CD4-positive, alpha-beta T cell (primary cell): ENCODE measurements around the gene ACKR1. TPM values are rescaled to one million over a fixed set of nuclear protein-coding genes. Genes with fewer than 3 reads are reported as not detected.

Source experiments
- ATAC-seq: fragments of 200-7000 bp; cut with Tn5 transposase; one replicate; pipeline ENCODE4 v1.10.0; 2022; ENCODE audit warnings: mild to moderate bottlenecking; ENCODE audit not compliant: poor library complexity
- CTCF ChIA-PET: fragments of 350-600 bp; sonication (Branson Sonifier 250); formaldehyde crosslinking; loops from one replicate; lab custom pipeline; 2021; ENCODE audit warnings: antibody characterized with exemption, inconsistent platforms; lab: Charles Lee
- POLR2A ChIA-PET: fragments of 350-600 bp; sonication (Branson Sonifier 250); formaldehyde crosslinking; loops from one replicate; lab custom pipeline; 2021; ENCODE audit warnings: antibody characterized with exemption, inconsistent platforms; lab: Charles Lee
- DNase-seq, 14 experiments: peaks; one replicate each; pipeline ENCODE4 v3.0.0-alpha.2; 2013 to 2020; ENCODE audit warnings: mixed read lengths in 2 of 14
- H3K27ac ChIP-seq, 2 donors: one replicate each; pipeline versions ENCODE4 v1.5.1 to v1.7.0; 2013; ENCODE audit warnings: low read length in 2 of 2, low read depth in 1 of 2, mild to moderate bottlenecking in 1 of 2
- H3K27me3 ChIP-seq, 2 experiments: 1 replicate in 1 of 2; 2 replicates in 1 of 2; pipeline versions ENCODE4 v1.6.1 to v1.7.0; 2013; ENCODE audit warnings: low read length in 2 of 2, control low read depth in 1 of 2, mild to moderate bottlenecking in 1 of 2, moderate library complexity in 1 of 2; ENCODE audit not compliant: insufficient read depth in 2 of 2, control insufficient read depth in 1 of 2
- H3K36me3 ChIP-seq: one replicate; pipeline ENCODE4 v1.6.1; 2013; ENCODE audit warnings: low read length, control low read depth; ENCODE audit not compliant: insufficient read depth
- H3K4me1 ChIP-seq: one replicate; pipeline ENCODE4 v1.6.1; 2013; ENCODE audit warnings: low read length, control low read depth; ENCODE audit not compliant: insufficient read depth
- H3K4me3 ChIP-seq: one replicate; pipeline ENCODE4 v1.5.1; 2013; ENCODE audit warnings: mild to moderate bottlenecking, low read length, moderate library complexity
- H3K9me3 ChIP-seq, 2 experiments: 1 replicate in 1 of 2; 2 replicates in 1 of 2; pipeline versions ENCODE4 v1.6.1 to v1.7.0; 2013; ENCODE audit warnings: low read length in 2 of 2, mild to moderate bottlenecking in 2 of 2, control low read depth in 1 of 2, moderate library complexity in 1 of 2; ENCODE audit not compliant: control insufficient read depth in 1 of 2, insufficient read depth in 1 of 2
- H3K27ac Mint-ChIP-seq: one replicate; pipeline ENCODE4 v1.8.0; 2020; ENCODE audit warnings: mixed read lengths
- H3K27me3 Mint-ChIP-seq: one replicate; pipeline ENCODE4 v1.8.0; 2021; ENCODE audit warnings: mixed read lengths
- H3K36me3 Mint-ChIP-seq: one replicate; pipeline ENCODE4 v1.8.0; 2021; ENCODE audit warnings: low read depth, mixed read lengths
- H3K4me1 Mint-ChIP-seq: one replicate; pipeline ENCODE4 v1.8.0; 2021; ENCODE audit warnings: low read depth, mixed read lengths
- H3K4me3 Mint-ChIP-seq: one replicate; pipeline ENCODE4 v1.8.0; 2020; ENCODE audit warnings: mild to moderate bottlenecking, mixed read lengths
- H3K9me3 Mint-ChIP-seq: one replicate; pipeline ENCODE4 v1.8.0; 2020; ENCODE audit warnings: mixed read lengths
- intact Hi-C, 2 experiments: fragments of 100-400 bp; cut with DNase I in 1 of 2; cut with micrococcal nuclease in 1 of 2; formaldehyde crosslinking; loops; one replicate each; pipeline versions ENCODE4 v1.15.1 to v1.9.0; 2023 to 2025; cut with DNase I, micrococcal nuclease
- total RNA-seq, 174 experiments: library from RNA in 2 of 174; stranded (reverse) in 2 of 174; gene quantifications; one replicate each; pipeline ENCODE4 v1.2.3 and lab custom pipeline; 2021 to 2026
- TF ChIP-seq, protein P1 (sequence below): fragments of 200-600 bp; IDR thresholded peaks from one replicate; pipeline ENCODE4 v1.8.0; 2022; ENCODE audit warnings: antibody characterized with exemption, mild to moderate bottlenecking

Gene ACKR1
- total RNA-seq, 2 experiments from 2014 or later: not detected

DNA sequence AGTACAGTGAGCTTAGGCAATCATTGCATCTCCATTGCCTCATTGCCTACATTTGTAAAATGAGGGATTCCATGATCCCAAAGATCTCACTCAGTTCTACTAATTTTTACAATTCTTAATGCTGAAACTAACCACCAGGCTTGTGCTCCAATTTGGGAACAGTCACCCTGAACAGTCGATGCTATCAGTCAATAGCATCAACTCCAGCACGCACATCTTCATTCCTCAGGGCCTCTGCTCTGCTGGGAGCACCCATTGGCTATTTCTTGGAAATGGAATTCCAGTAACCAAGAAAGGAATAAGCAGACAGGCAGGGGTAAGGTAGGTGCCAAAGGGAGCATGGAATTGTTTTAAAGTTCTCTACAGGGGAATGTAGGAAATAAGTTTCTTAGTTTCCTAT, 14.2 kb upstream of the ACKR1 start:
- POLR2A ChIA-PET: no interaction called here
- Histone ChIP-seq H3K27me3 (peaks cover 21 to 44% of the 10 kb centered on the region in 2 experiments), H3K4me1 (peaks cover 7% of the 10 kb centered on the region), H3K4me3 (no peak overlapping the region), H3K27ac (no peak overlapping the region), H3K36me3 (no peaks in the 10 kb centered on the region), H3K9me3 (peaks cover 0 to 3% of the 10 kb centered on the region in 2 experiments)
- CTCF ChIA-PET: no interaction called here
- Mint-ChIP-seq H3K36me3 (no peaks in the 10 kb centered on the region), H3K9me3 (no peaks in the 10 kb centered on the region), H3K27ac (no peak overlapping the region), H3K4me1 (no peaks in the 10 kb centered on the region), H3K4me3 (no peak overlapping the region), H3K27me3 (peaks cover 82% of the 10 kb centered on the region)
- ATAC-seq (no peak), DNase-seq (no peak)
- TF ChIP-seq, protein P1, sequence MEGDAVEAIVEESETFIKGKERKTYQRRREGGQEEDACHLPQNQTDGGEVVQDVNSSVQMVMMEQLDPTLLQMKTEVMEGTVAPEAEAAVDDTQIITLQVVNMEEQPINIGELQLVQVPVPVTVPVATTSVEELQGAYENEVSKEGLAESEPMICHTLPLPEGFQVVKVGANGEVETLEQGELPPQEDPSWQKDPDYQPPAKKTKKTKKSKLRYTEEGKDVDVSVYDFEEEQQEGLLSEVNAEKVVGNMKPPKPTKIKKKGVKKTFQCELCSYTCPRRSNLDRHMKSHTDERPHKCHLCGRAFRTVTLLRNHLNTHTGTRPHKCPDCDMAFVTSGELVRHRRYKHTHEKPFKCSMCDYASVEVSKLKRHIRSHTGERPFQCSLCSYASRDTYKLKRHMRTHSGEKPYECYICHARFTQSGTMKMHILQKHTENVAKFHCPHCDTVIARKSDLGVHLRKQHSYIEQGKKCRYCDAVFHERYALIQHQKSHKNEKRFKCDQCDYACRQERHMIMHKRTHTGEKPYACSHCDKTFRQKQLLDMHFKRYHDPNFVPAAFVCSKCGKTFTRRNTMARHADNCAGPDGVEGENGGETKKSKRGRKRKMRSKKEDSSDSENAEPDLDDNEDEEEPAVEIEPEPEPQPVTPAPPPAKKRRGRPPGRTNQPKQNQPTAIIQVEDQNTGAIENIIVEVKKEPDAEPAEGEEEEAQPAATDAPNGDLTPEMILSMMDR: no peak
- intact Hi-C loops: no loop called here

GRCh38 chr1:159196543-159196942, 8.1 kb upstream of the ACKR1 start:
- POLR2A ChIA-PET: no interaction called here
- intact Hi-C loops: no loop called here
- Histone ChIP-seq H3K9me3 (peaks cover 0 to 3% of the 10 kb centered on the region in 2 experiments), H3K27me3 (peaks cover 10 to 16% of the 10 kb centered on the region in 2 experiments), H3K36me3 (no peaks in the 10 kb centered on the region), H3K4me1 (no peaks in the 10 kb centered on the region), H3K4me3 (no peak overlapping the region), H3K27ac (no peak overlapping the region)
- H3K4me1 Mint-ChIP-seq: no peaks in the 10 kb centered on the region
- no peaks in the 10 kb centered on the region for H3K36me3 Mint-ChIP-seq
- no peak overlapping the region for H3K27ac Mint-ChIP-seq
- H3K4me3 Mint-ChIP-seq: no peak overlapping the region
- H3K27me3 Mint-ChIP-seq: peaks cover 60% of the 10 kb centered on the region
- CTCF ChIA-PET: no interaction called here
- no peaks in the 10 kb centered on the region for H3K9me3 Mint-ChIP-seq
- DNase-seq (no peak), ATAC-seq (no peak)
- TF ChIP-seq, protein P1: no peak

DNA sequence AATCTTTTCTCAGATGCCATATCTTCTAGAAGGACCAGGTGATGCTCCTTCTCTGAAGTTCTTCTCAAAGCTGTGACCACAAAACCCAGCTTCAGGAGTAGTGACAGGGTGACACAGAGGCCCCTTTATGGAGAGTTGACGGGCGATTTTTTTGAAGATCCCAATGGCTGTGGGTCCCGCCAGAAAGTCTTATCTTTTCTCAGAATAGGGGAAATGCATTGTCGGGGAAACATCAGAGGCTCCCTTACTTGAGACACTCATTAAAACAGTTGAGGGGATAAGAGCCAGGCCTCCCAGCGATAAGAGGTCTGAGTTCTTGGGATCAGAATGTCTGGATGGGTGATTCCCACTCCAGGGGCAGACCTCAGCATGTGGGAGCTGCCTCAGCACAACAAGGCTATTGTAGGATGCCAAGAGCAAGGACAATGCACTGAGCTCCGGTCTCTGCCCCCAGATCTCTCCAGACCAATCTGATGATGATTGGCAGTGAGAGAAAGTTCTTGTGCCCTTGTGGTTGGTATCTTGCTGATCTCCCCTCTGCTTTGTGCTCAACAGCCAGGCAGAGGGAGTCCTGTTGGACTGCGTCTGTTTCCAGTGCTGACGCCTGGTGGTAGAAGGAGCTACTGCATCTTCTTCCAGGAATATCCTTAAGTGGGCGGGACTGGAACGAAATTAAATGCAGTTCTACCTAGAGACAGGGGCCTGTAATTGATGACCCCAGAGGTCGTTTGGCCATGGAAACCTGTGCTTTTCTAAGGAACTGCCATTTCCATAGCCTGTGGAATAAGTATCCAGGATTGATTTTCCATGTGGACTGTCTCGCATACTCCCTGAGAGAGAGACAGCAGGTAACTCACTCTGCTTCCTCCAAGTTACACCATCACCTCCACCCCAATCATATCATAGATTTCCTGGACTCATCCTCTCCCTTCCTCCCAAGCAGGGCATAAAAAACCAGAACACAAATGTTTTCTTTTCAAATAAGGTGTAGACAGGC, 6.8 kb upstream of the ACKR1 start:
- peaks cover 58% of the 10 kb centered on the region for H3K27me3 Mint-ChIP-seq
- no peak overlapping the region for H3K27ac Mint-ChIP-seq
- ATAC-seq: no peak
- Histone ChIP-seq H3K4me1 (no peaks in the 10 kb centered on the region), H3K27me3 (peaks cover 13 to 22% of the 10 kb centered on the region in 2 experiments), H3K9me3 (peaks cover 0 to 8% of the 10 kb centered on the region in 2 experiments), H3K27ac (no peak overlapping the region), H3K36me3 (no peaks in the 10 kb centered on the region), H3K4me3 (no peak overlapping the region)
- no peaks in the 10 kb centered on the region for H3K9me3 Mint-ChIP-seq
- no peaks in the 10 kb centered on the region for H3K4me1 Mint-ChIP-seq
- TF ChIP-seq, protein P1: peak; percentile 31
- ChIA-PET CTCF (no interaction called here), POLR2A (no interaction called here)
- intact Hi-C loops: no loop called here
- no peak overlapping the region for H3K4me3 Mint-ChIP-seq
- DNase-seq: peak in 5 of 14 experiments; percentile 1 to 56 (median 27)
- no peaks in the 10 kb centered on the region for H3K36me3 Mint-ChIP-seq
